Transverse colon (tissue), 4 donors: ENCODE results near the gene MDFIC. TPM values are rescaled to one million over a fixed set of nuclear protein-coding genes. Genes with fewer than 3 reads are reported as not detected.

ENCODE experiments used
- DNase-seq: peaks from one replicate; pipeline ENCODE4 v3.0.0-alpha.2; 2019
- H3K27ac ChIP-seq, 4 donors: fragments of 200-600 bp; sonication (generic); 2 replicates each; pipeline ENCODE4 v1.5.1; 2016 to 2018; ENCODE audit warnings: inconsistent platforms in 4 of 4
- H3K27me3 ChIP-seq: fragments of 200-600 bp; sonication (generic); 2 replicates; pipeline ENCODE4 v1.5.1; 2017; ENCODE audit warnings: inconsistent platforms
- H3K36me3 ChIP-seq, 4 donors: fragments of 200-600 bp; sonication (generic); 2 replicates each; pipeline ENCODE4 v1.5.1; 2017 to 2019; ENCODE audit warnings: inconsistent platforms in 4 of 4
- H3K4me1 ChIP-seq, 4 donors: fragments of 200-600 bp; sonication (generic); 2 replicates each; pipeline ENCODE4 v1.5.1; 2017 to 2020; ENCODE audit warnings: inconsistent platforms in 4 of 4
- H3K4me3 ChIP-seq, 4 donors: fragments of 200-600 bp; sonication (generic); 1 replicate in 1 of 4; 2 replicates in 3 of 4; pipeline versions ENCODE4 v1.5.1 to v1.6.1; 2017 to 2019; ENCODE audit warnings: inconsistent platforms in 4 of 4
- H3K9me3 ChIP-seq, 2 donors: fragments of 200-600 bp; sonication (generic); 2 replicates each; pipeline ENCODE4 v1.5.1; 2017 to 2019; ENCODE audit warnings: inconsistent platforms in 2 of 2
- CTCF ChIP-seq, 5 experiments: fragments of 200-600 bp in 3 of 5; fragments of 450-650 bp in 2 of 5; sonication (generic) in 3 of 5; IDR thresholded peaks; 1 replicate in 2 of 5; 2 replicates in 3 of 5; pipeline ENCODE4 v1.5.1; 2016 to 2017; ENCODE audit warnings: antibody characterized with exemption in 5 of 5, inconsistent platforms in 3 of 5, mild to moderate bottlenecking in 2 of 5, moderate library complexity in 1 of 5
- EP300 ChIP-seq: sonication (generic); formaldehyde crosslinking; IDR thresholded peaks from one replicate; pipeline ENCODE4 v1.6.1; 2017; ENCODE audit warnings: antibody characterized with exemption, low read depth
- POLR2A ChIP-seq: fragments of 450-650 bp; IDR thresholded peaks from one replicate; pipeline ENCODE4 v1.6.1; 2016; ENCODE audit warnings: antibody characterized with exemption, mild to moderate bottlenecking, moderate library complexity
- POLR2AphosphoS5 ChIP-seq, 3 donors: sonication (generic); formaldehyde crosslinking; IDR thresholded peaks; one replicate each; pipeline ENCODE4 v1.6.1; 2016; ENCODE audit warnings: antibody characterized with exemption in 3 of 3
- WGBS, 2 donors: methylation state at CpG; one replicate each; pipeline ENCODE4 v1.1.5; 2018; ENCODE audit warnings: low coverage in 1 of 2; 5-methylcytosine and 5-hydroxymethylcytosine counted together
- in situ Hi-C, 4 donors: fragments of 200-750 bp; cut with MboI; loops; one replicate each; pipeline versions ENCODE4 v1.15.0 to v1.15.1; 2017; ENCODE audit warnings: low sequenced_read_pairs in 3 of 4, low pct_ligation_motif_present in 1 of 4, low pct_unique_long_range_greater_than_20kb in 1 of 4
- intact Hi-C: fragments of 100-400 bp; cut with DNase I; formaldehyde crosslinking; loops from one replicate; pipeline ENCODE4 v1.15.1; 2023; ENCODE audit warnings: low total_unique reads
- total RNA-seq, 4 donors: library from RNA; depleted of rRNA; stranded (reverse); fragments of >200 nt; gene quantifications; one replicate each; pipeline ENCODE4 v1.1.0, GENCODE V29; 2016

MDFIC gene
- total RNA-seq: 10 to 100 TPM in 2 of 4 donors, 1 to 10 TPM in 2; 4.5 to 14.8 (median 9.6) TPM

GRCh38 chr7:114922026-114922651 is at the start of gene MDFIC:
TSS of gene MDFIC (plus strand) at chr7:114922094. CDS start at chr7:114923034, 940 bp downstream.
- Histone ChIP-seq H3K36me3 (no peaks in the 10 kb centered on the region), H3K9me3 (no peaks in the 10 kb centered on the region), H3K4me1 (peaks cover 0 to 14% (median 12%) of the 10 kb centered on the region in 4 donors), H3K27me3 (no peaks in the 10 kb centered on the region), H3K27ac (peak within 1 kb of the TSS; percentile 85 to 92 (median 90)), H3K4me3 (peak within 1 kb of the TSS; percentile 63 to 97 (median 73))
- peak; percentile 46 for DNase-seq
- intact Hi-C loops: loop anchor here (10.0 kb wide), 1 partner anchor 837 kb away; no protein-coding TSS in a partner anchor
- peak; percentile 60 for TF ChIP-seq POLR2A
- no peak for TF ChIP-seq EP300
- peak in 2 of 3 donors; percentile 29 to 61 for TF ChIP-seq POLR2AphosphoS5 (IDR thresholded peaks at IDR 0.05)
- in situ Hi-C loops: no loop called here
- WGBS, 2 donors: 2% methylated on average over 50 of the region's 55 CpGs; no CpG with 5 or more reads in 1 of the 2 donors

GRCh38 chr7:114874170-114874569 is 47.7 kb upstream of the MDFIC start:
- in situ Hi-C loops (loop anchor here in 2 of 4 donors (25.0 kb wide), 4 partner anchors 338 to 988 kb away; no protein-coding TSS in a partner anchor), intact Hi-C loops (no loop called here)
- TF ChIP-seq POLR2A (no peak), POLR2AphosphoS5 (IDR thresholded peaks at IDR 0.05) (no peak), CTCF (IDR thresholded peaks at IDR 0.05) (no peak), EP300 (no peak)
- no peaks in the 10 kb centered on the region for H3K36me3 ChIP-seq
- peaks cover 0 to 5% of the 10 kb centered on the region in 2 donors for H3K9me3 ChIP-seq
- no peaks in the 10 kb centered on the region for H3K4me1 ChIP-seq
- WGBS, 2 donors: 53 to 79% methylated on average over 1 of the region's 1 CpG
- H3K4me3 ChIP-seq: no peak overlapping the region
- H3K27me3 ChIP-seq: no peaks in the 10 kb centered on the region
- DNase-seq: no peak
- no peak overlapping the region for H3K27ac ChIP-seq

GRCh38 chr7:114875186-114875585 is 46.7 kb upstream of the MDFIC start:
- intact Hi-C loops: no loop called here
- no peak for DNase-seq

GRCh38 chr7:114879554-114879953 is 42.3 kb upstream of the MDFIC start:
- in situ Hi-C loops: no loop called here
- H3K4me3 ChIP-seq: no peak overlapping the region
- no peaks in the 10 kb centered on the region for H3K36me3 ChIP-seq
- TF ChIP-seq POLR2AphosphoS5 (IDR thresholded peaks at IDR 0.05) (no peak), CTCF (IDR thresholded peaks at IDR 0.05) (no peak), POLR2A (no peak), EP300 (no peak)
- no peak for DNase-seq
- H3K27ac ChIP-seq: no peak overlapping the region
- WGBS, 2 donors: 70 to 72% methylated on average over 1 of the region's 1 CpG
- no peaks in the 10 kb centered on the region for H3K27me3 ChIP-seq
- no peaks in the 10 kb centered on the region for H3K4me1 ChIP-seq
- intact Hi-C loops: no loop called here
- peaks cover 0 to 14% of the 10 kb centered on the region in 2 donors for H3K9me3 ChIP-seq

More at GRCh38 chr7:114875186-114875585, 46.7 kb upstream of the MDFIC start:
- in situ Hi-C loops: no loop called here
- no peak overlapping the region for H3K27ac ChIP-seq
- peaks cover 0 to 14% of the 10 kb centered on the region in 2 donors for H3K9me3 ChIP-seq
- H3K36me3 ChIP-seq: no peaks in the 10 kb centered on the region
- H3K27me3 ChIP-seq: no peaks in the 10 kb centered on the region
- H3K4me3 ChIP-seq: no peak overlapping the region
- H3K4me1 ChIP-seq: no peaks in the 10 kb centered on the region
- TF ChIP-seq CTCF (IDR thresholded peaks at IDR 0.05) (no peak), POLR2A (no peak), EP300 (no peak), POLR2AphosphoS5 (IDR thresholded peaks at IDR 0.05) (no peak)
